H1 (cell line): ENCODE measurements around the gene ANAPC5. TPM values are rescaled to one million over a fixed set of nuclear protein-coding genes. Genes with fewer than 3 reads are reported as not detected.

Experiments used
- CTCF ChIA-PET: fragments of 300-600 bp; sonication (Branson Sonifier 250); formaldehyde crosslinking; loops from one replicate; lab custom pipeline; 2021; ENCODE audit not compliant: partially characterized antibody; lab: Charles Lee
- POLR2A ChIA-PET: fragments of 300-600 bp; sonication (Branson Sonifier 250); formaldehyde crosslinking; loops from one replicate; lab custom pipeline; 2021; ENCODE audit warnings: inconsistent platforms; ENCODE audit not compliant: partially characterized antibody; lab: Charles Lee
- DNase-seq, 2 experiments: peaks; one replicate each; pipeline versions ENCODE4 v3.0.0 to v3.0.0-alpha.2; 2010 to 2022; ENCODE audit warnings: low spot score in 2 of 2, low read depth in 1 of 2, mixed read lengths in 1 of 2
- FAIRE-seq: peaks from 2 replicates; lab custom pipeline; 2011; peaks lifted over from hg19 to GRCh38; lab: Jason Lieb, UNC
- H2AFZ ChIP-seq: 2 replicates; pipeline ENCODE4 v1.8.1; 2012; ENCODE audit warnings: low read length, inconsistent platforms
- H2AK5ac ChIP-seq: 2 replicates; pipeline ENCODE4 v1.6.1; 2013; ENCODE audit warnings: low read depth, low read length
- H2BK120ac ChIP-seq: replicated peaks from 2 replicates; pipeline ENCODE3; 2013; ENCODE audit warnings: low read depth, low read length, inconsistent platforms
- H2BK12ac ChIP-seq: 2 replicates; pipeline ENCODE4 v1.6.1; 2013; ENCODE audit warnings: low read depth, low read length
- H2BK15ac ChIP-seq: 2 replicates; pipeline ENCODE4 v1.6.1; 2013; ENCODE audit warnings: low read length
- H2BK20ac ChIP-seq: 2 replicates; pipeline ENCODE4 v1.6.1; 2013; ENCODE audit warnings: low read length
- H2BK5ac ChIP-seq: 2 replicates; pipeline ENCODE4 v1.6.1; 2013; ENCODE audit warnings: low read depth, low read length
- H3K14ac ChIP-seq: 2 replicates; pipeline ENCODE4 v1.6.1; 2013; ENCODE audit warnings: inconsistent platforms; ENCODE audit not compliant: insufficient read length
- H3K18ac ChIP-seq: 2 replicates; pipeline ENCODE4 v1.6.1; 2013; ENCODE audit warnings: low read length; ENCODE audit errors: extremely low read depth
- H3K23ac ChIP-seq: 2 replicates; pipeline ENCODE4 v1.6.1; 2013; ENCODE audit warnings: inconsistent platforms; ENCODE audit not compliant: insufficient read length
- H3K23me2 ChIP-seq: 2 replicates; pipeline ENCODE4 v1.6.1; 2013; ENCODE audit warnings: low read depth, low read length
- H3K27ac ChIP-seq: 2 replicates; pipeline ENCODE4 v1.6.1; 2011; ENCODE audit warnings: low read depth, low read length, inconsistent platforms
- H3K27me3 ChIP-seq, 4 experiments: replicated peaks in 1 of 4; 1 replicate in 1 of 4; 2 replicates in 3 of 4; pipeline versions ENCODE4 v1.6.1 to v1.8.1; 2011 to 2013; ENCODE audit warnings: low read length in 3 of 4, mild to moderate bottlenecking in 3 of 4, inconsistent platforms in 2 of 4, mixed read lengths in 2 of 4, moderate library complexity in 1 of 4; ENCODE audit not compliant: control insufficient read depth in 3 of 4, insufficient read depth in 3 of 4; ENCODE audit errors: extremely low read depth in 1 of 4
- H3K36me3 ChIP-seq, 4 experiments: 2 replicates each; pipeline versions ENCODE4 v1.6.1 to v1.8.1; 2011 to 2013; ENCODE audit warnings: mild to moderate bottlenecking in 4 of 4, low read length in 3 of 4, moderate library complexity in 2 of 4, control low read depth in 1 of 4, inconsistent platforms in 1 of 4; ENCODE audit not compliant: insufficient read depth in 4 of 4, control insufficient read depth in 2 of 4
- H3K4ac ChIP-seq: replicated peaks from 2 replicates; pipeline ENCODE3; 2013; ENCODE audit warnings: low read length, low read depth, mixed read lengths, inconsistent platforms; ENCODE audit not compliant: insufficient read length
- H3K4me1 ChIP-seq, 4 experiments: replicated peaks in 1 of 4; 1 replicate in 1 of 4; 2 replicates in 3 of 4; pipeline versions ENCODE4 v1.6.1 to v1.8.1; 2011 to 2013; ENCODE audit warnings: low read length in 3 of 4, inconsistent platforms in 2 of 4, mixed read lengths in 1 of 4; ENCODE audit not compliant: insufficient read depth in 4 of 4, control insufficient read depth in 3 of 4
- H3K4me2 ChIP-seq, 2 experiments: 2 replicates each; pipeline versions ENCODE4 v1.6.1 to v1.8.1; 2011 to 2013; ENCODE audit warnings: low read depth in 2 of 2, low read length in 2 of 2, control low read depth in 1 of 2, inconsistent platforms in 1 of 2, mild to moderate bottlenecking in 1 of 2; ENCODE audit not compliant: insufficient read depth in 1 of 2
- H3K4me3 ChIP-seq, 4 experiments: fragments of 200-600, 300-600 bp in 1 of 4; sonication (generic), shearing (Covaris generic), sonication (Bioruptor Twin) in 1 of 4; 2 replicates each; pipeline versions ENCODE4 v1.5.1 to v1.8.1; 2011 to 2016; ENCODE audit warnings: low read length in 4 of 4, low read depth in 3 of 4, control low read depth in 2 of 4, inconsistent platforms in 2 of 4, mild to moderate bottlenecking in 2 of 4, mixed read lengths in 1 of 4, moderate library complexity in 1 of 4; ENCODE audit not compliant: insufficient read depth in 2 of 4; ENCODE audit errors: extremely low read depth in 1 of 4
- H3K56ac ChIP-seq: replicated peaks from 2 replicates; pipeline ENCODE3; 2013; ENCODE audit warnings: low read depth, mild to moderate bottlenecking, mixed read lengths, low read length, inconsistent platforms; ENCODE audit not compliant: insufficient read length
- H3K79me1 ChIP-seq: 2 replicates; pipeline ENCODE4 v1.6.1; 2013; ENCODE audit warnings: low read depth, low read length, control low read depth
- H3K79me2 ChIP-seq, 2 experiments: 2 replicates each; pipeline versions ENCODE4 v1.6.1 to v1.8.1; 2012 to 2013; ENCODE audit warnings: low read length in 2 of 2, mild to moderate bottlenecking in 2 of 2, inconsistent platforms in 1 of 2; ENCODE audit not compliant: insufficient read depth in 2 of 2, control insufficient read depth in 1 of 2
- H3K9ac ChIP-seq, 4 experiments: replicated peaks in 1 of 4; 1 replicate in 1 of 4; 2 replicates in 3 of 4; pipeline versions ENCODE4 v1.6.1 to v1.8.1; 2011 to 2013; ENCODE audit warnings: low read depth in 3 of 4, low read length in 3 of 4, control low read depth in 2 of 4, mild to moderate bottlenecking in 2 of 4, moderate library complexity in 2 of 4, inconsistent platforms in 1 of 4; ENCODE audit errors: extremely low read depth in 1 of 4
- H3K9me3 ChIP-seq, 2 experiments: 2 replicates each; pipeline versions ENCODE4 v1.6.1 to v1.8.1; 2012 to 2013; ENCODE audit warnings: mild to moderate bottlenecking in 2 of 2, moderate library complexity in 2 of 2, control low read depth in 1 of 2, inconsistent platforms in 1 of 2, low read depth in 1 of 2, low read length in 1 of 2, mixed read lengths in 1 of 2; ENCODE audit not compliant: insufficient read depth in 2 of 2
- H4K20me1 ChIP-seq, 2 experiments: replicated peaks in 1 of 2; 2 replicates each; pipeline versions ENCODE3 to v1.8.1; 2011 to 2013; ENCODE audit warnings: inconsistent platforms in 2 of 2, low read length in 2 of 2, mild to moderate bottlenecking in 1 of 2; ENCODE audit not compliant: insufficient read depth in 2 of 2, control insufficient read depth in 1 of 2
- H4K5ac ChIP-seq: 2 replicates; pipeline ENCODE4 v1.6.1; 2013; ENCODE audit warnings: low read length, low read depth, mixed read lengths, inconsistent platforms; ENCODE audit not compliant: insufficient read length
- H4K8ac ChIP-seq: 2 replicates; pipeline ENCODE4 v1.8.0; 2013; ENCODE audit warnings: mild to moderate bottlenecking, moderate library complexity, low read length, inconsistent platforms; ENCODE audit not compliant: insufficient read depth; ENCODE audit errors: extremely low read depth
- H4K91ac ChIP-seq: replicated peaks from 2 replicates; pipeline ENCODE3; 2013; ENCODE audit warnings: low read length, mixed read lengths, inconsistent platforms; ENCODE audit not compliant: insufficient read length
- CBX8 ChIP-seq: fragments of 300-800, 300-1000 bp; sonication (generic); IDR thresholded peaks from 2 replicates; pipeline ENCODE4 v1.7.1; 2016; ENCODE audit warnings: low read depth, low read length, borderline replicate concordance
- JUN ChIP-seq: IDR thresholded peaks from 2 replicates; pipeline ENCODE4 v1.6.1; 2011; ENCODE audit warnings: low read depth, mild to moderate bottlenecking, improper control_type of control experiment, low read length
- POLR2A ChIP-seq, 2 experiments: IDR thresholded peaks; 1 replicate in 1 of 2; 2 replicates in 1 of 2; pipeline ENCODE4 v1.6.1; 2011; ENCODE audit warnings: low read depth in 2 of 2, low read length in 2 of 2, mild to moderate bottlenecking in 2 of 2; ENCODE audit errors: control extremely low read depth in 1 of 2
- SIRT6 ChIP-seq: IDR thresholded peaks from one replicate; pipeline ENCODE4 v1.7.1; 2012; ENCODE audit warnings: low read length, inconsistent platforms
- TBP ChIP-seq: IDR thresholded peaks from 2 replicates; pipeline ENCODE4 v1.6.1; 2011; ENCODE audit warnings: low read depth, low read length, improper control_type of control experiment
- WGBS, 2 experiments: shearing (Covaris generic) in 1 of 2; methylation state at CpG; one replicate each; pipeline versions ENCODE4 v1.1.6 to v1.1.7; 2013 to 2015; ENCODE audit warnings: low lambda C conversion rate in 2 of 2, mixed read lengths in 2 of 2, inconsistent platforms in 1 of 2, low coverage in 1 of 2, missing lambda C conversion rate in 1 of 2; ENCODE audit not compliant: insufficient replicate concordance in 2 of 2, insufficient coverage in 1 of 2, insufficient read length in 1 of 2; ENCODE audit errors: extremely low coverage in 1 of 2, missing lambda C conversion rate in 1 of 2; 5-methylcytosine and 5-hydroxymethylcytosine counted together
- polyA plus RNA-seq, 7 experiments: library from polyadenylated mRNA; depleted of rRNA in 3 of 7; stranded (reverse) in 5 of 7; unstranded in 2 of 7; fragments of >200 nt in 5 of 7; fragments of 200-250 nt in 2 of 7; gene quantifications; 1 replicate in 5 of 7; 2 replicates in 1 of 7; 4 replicates in 1 of 7; pipeline versions ENCODE4 v1.2.1 to v1.2.3, GENCODE V29; 2011 to 2013; ENCODE audit warnings: missing spikeins in 2 of 7, mixed read lengths in 2 of 7
- total RNA-seq: library from RNA; stranded (reverse); fragmentation: NEBNext Ultra II Directional; extraction: Animal tissue kit (Norgen Biotek cat#: 25700); gene quantifications from 2 replicates; pipeline ENCODE4 v1.2.1, GENCODE V29; 2021
- TF ChIP-seq, protein P1 (sequence below), 3 experiments: IDR thresholded peaks; 1 replicate in 2 of 3; 2 replicates in 1 of 3; pipeline versions ENCODE4 v1.5.1 to v1.6.1; 2011; ENCODE audit warnings: low read length in 3 of 3, mild to moderate bottlenecking in 3 of 3, inconsistent platforms in 2 of 3, low read depth in 1 of 3, moderate library complexity in 1 of 3; ENCODE audit not compliant: insufficient read depth in 1 of 3; ENCODE audit errors: control extremely low read depth in 1 of 3

The ANAPC5 gene
- total and polyA plus RNA-seq, 2 of the 8 experiments (the other 6 are each of a cell fraction or from before 2014, with no cell fraction given): 103 to 127 TPM

DNA sequence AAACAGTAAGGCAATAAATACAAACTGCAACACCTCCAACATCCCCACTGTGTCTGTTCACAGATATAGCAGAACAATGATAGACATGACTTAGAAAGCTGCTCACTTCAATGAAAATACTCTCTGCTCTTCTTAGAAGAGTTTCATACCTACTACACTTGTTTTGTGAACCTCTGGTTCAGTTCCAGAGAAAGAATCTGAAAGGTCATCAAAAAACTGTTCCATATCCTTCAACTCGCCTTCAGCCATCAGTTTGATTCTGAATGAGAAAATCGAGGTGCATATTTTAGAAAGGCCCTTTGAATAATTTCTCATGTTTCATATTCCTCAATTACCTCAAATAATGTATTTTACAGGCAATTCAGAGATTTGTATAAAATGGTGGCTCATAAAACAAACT lies 5.5 kb downstream of the ANAPC5 start:
- peaks cover 0 to under 1% of the 10 kb centered on the region in 2 experiments for H4K20me1 ChIP-seq
- no peak overlapping the region for H2BK15ac ChIP-seq
- 91% methylated on average over 2 of the region's 2 CpGs; no CpG with 5 or more reads in 1 of the 2 experiments for WGBS, 2 experiments
- no peaks in the 10 kb centered on the region; the same call in none of the 2 replicates for H3K79me1 ChIP-seq
- H2BK20ac ChIP-seq: no peak overlapping the region
- no peak overlapping the region for H2BK12ac ChIP-seq
- no peak overlapping the region for H4K8ac ChIP-seq
- no peak overlapping the region for H2AK5ac ChIP-seq
- H3K4ac ChIP-seq: no peak overlapping the region
- H3K27ac ChIP-seq: no peak overlapping the region
- H3K79me2 ChIP-seq: peaks cover 0 to 36% of the 10 kb centered on the region in 2 experiments; a peak in 3 of 4 replicates
- FAIRE-seq: no peak
- no peaks in the 10 kb centered on the region for H3K4me1 ChIP-seq
- no peak overlapping the region for H3K14ac ChIP-seq
- H2AFZ ChIP-seq: no peak overlapping the region
- no peak for DNase-seq
- POLR2A ChIA-PET: interaction anchor here (0.6 to 3.1 kb wide), 3 partner anchors 10 to 26 kb away, joined by 3 to 9 read pairs (median 4); no protein-coding TSS in a partner anchor
- H3K23me2 ChIP-seq: no peaks in the 10 kb centered on the region
- H3K9me3 ChIP-seq: no peaks in the 10 kb centered on the region
- H3K27me3 ChIP-seq: no peaks in the 10 kb centered on the region
- H3K56ac ChIP-seq: no peak overlapping the region
- H2BK5ac ChIP-seq: no peak overlapping the region
- no peak overlapping the region for H4K91ac ChIP-seq
- no peak overlapping the region for H2BK120ac ChIP-seq
- CTCF ChIA-PET: interaction anchor here (4.2 kb wide), 1 partner anchor 12 kb away, joined by 24 read pairs; no protein-coding TSS in a partner anchor
- no peak overlapping the region for H3K9ac ChIP-seq
- H3K4me3 ChIP-seq: no peak overlapping the region
- no peak overlapping the region for H3K4me2 ChIP-seq
- no peak overlapping the region for H3K23ac ChIP-seq
- peaks cover 2 to 41% (median 27%) of the 10 kb centered on the region in 4 experiments; a peak in 7 of 8 replicates for H3K36me3 ChIP-seq
- H4K5ac ChIP-seq: no peak overlapping the region
- no peak overlapping the region for H3K18ac ChIP-seq
- TF ChIP-seq TBP (no peak), POLR2A (IDR thresholded peaks at IDR 0.05; ENCODE audit: control extremely low read depth in 1 of 2, low read depth in 2 of 2, low read length in 2 of 2) (no peak), SIRT6 (no peak), CBX8 (no peak), JUN (no peak)
- TF ChIP-seq, protein P1, sequence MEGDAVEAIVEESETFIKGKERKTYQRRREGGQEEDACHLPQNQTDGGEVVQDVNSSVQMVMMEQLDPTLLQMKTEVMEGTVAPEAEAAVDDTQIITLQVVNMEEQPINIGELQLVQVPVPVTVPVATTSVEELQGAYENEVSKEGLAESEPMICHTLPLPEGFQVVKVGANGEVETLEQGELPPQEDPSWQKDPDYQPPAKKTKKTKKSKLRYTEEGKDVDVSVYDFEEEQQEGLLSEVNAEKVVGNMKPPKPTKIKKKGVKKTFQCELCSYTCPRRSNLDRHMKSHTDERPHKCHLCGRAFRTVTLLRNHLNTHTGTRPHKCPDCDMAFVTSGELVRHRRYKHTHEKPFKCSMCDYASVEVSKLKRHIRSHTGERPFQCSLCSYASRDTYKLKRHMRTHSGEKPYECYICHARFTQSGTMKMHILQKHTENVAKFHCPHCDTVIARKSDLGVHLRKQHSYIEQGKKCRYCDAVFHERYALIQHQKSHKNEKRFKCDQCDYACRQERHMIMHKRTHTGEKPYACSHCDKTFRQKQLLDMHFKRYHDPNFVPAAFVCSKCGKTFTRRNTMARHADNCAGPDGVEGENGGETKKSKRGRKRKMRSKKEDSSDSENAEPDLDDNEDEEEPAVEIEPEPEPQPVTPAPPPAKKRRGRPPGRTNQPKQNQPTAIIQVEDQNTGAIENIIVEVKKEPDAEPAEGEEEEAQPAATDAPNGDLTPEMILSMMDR (IDR thresholded peaks at IDR 0.05; ENCODE audit: control extremely low read depth in 1 of 3, insufficient read depth in 1 of 3, low read depth in 1 of 3, low read length in 3 of 3): no peak
